ENCODE results near the gene GRM7.

DNA sequence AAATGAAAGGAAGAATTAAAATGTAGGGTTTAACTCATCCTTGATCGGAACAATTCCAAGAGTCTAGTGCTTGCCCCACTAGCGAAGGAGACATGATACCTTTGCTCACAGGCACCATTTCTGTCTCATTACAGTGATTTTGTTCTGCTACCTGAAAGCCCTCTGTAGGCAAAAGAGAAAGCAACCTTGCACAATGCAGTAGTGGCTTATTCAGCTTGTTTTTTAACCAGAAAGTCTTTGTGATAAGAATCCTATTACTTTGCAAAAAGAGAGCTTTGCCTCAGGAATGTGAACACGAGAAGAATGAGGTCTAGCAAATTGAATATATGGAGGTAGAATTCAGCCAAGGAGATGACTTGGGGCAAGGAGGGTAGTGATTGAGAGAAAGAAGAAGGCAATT is 684.4 kb downstream of the GRM7 start:
- TF ChIP-seq, protein P1, sequence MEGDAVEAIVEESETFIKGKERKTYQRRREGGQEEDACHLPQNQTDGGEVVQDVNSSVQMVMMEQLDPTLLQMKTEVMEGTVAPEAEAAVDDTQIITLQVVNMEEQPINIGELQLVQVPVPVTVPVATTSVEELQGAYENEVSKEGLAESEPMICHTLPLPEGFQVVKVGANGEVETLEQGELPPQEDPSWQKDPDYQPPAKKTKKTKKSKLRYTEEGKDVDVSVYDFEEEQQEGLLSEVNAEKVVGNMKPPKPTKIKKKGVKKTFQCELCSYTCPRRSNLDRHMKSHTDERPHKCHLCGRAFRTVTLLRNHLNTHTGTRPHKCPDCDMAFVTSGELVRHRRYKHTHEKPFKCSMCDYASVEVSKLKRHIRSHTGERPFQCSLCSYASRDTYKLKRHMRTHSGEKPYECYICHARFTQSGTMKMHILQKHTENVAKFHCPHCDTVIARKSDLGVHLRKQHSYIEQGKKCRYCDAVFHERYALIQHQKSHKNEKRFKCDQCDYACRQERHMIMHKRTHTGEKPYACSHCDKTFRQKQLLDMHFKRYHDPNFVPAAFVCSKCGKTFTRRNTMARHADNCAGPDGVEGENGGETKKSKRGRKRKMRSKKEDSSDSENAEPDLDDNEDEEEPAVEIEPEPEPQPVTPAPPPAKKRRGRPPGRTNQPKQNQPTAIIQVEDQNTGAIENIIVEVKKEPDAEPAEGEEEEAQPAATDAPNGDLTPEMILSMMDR (IDR thresholded peaks at IDR 0.05) = no peak
- no peak for TF ChIP-seq POLR2A (IDR thresholded peaks at IDR 0.05)
- no peak for TF ChIP-seq EP300 (IDR thresholded peaks at IDR 0.05)
